Ishikawa (cell line): ENCODE measurements around the gene SPPL2C.

Experiments used
- CEBPB ChIP-seq: IDR thresholded peaks from 2 replicates; pipeline ENCODE4 v1.6.1; 2012
- EP300 ChIP-seq: IDR thresholded peaks from 2 replicates; pipeline ENCODE4 v1.6.1; 2012; ENCODE audit warnings: borderline replicate concordance
- NFIC ChIP-seq: IDR thresholded peaks from 2 replicates; pipeline ENCODE4 v1.6.1; 2012
- RAD21 ChIP-seq: IDR thresholded peaks from 2 replicates; pipeline ENCODE4 v1.6.1; 2012; ENCODE audit warnings: low read depth
- TAF1 ChIP-seq: IDR thresholded peaks from 2 replicates; pipeline ENCODE4 v1.6.1; 2012; ENCODE audit warnings: low read depth, mild to moderate bottlenecking
- TF ChIP-seq, protein P1 (sequence below): IDR thresholded peaks from 2 replicates; pipeline ENCODE4 v1.6.1; 2012; ENCODE audit warnings: low read depth, mild to moderate bottlenecking
- TF ChIP-seq, protein P2 (sequence below): IDR thresholded peaks from 2 replicates; pipeline ENCODE4 v1.6.1; 2012

DNA sequence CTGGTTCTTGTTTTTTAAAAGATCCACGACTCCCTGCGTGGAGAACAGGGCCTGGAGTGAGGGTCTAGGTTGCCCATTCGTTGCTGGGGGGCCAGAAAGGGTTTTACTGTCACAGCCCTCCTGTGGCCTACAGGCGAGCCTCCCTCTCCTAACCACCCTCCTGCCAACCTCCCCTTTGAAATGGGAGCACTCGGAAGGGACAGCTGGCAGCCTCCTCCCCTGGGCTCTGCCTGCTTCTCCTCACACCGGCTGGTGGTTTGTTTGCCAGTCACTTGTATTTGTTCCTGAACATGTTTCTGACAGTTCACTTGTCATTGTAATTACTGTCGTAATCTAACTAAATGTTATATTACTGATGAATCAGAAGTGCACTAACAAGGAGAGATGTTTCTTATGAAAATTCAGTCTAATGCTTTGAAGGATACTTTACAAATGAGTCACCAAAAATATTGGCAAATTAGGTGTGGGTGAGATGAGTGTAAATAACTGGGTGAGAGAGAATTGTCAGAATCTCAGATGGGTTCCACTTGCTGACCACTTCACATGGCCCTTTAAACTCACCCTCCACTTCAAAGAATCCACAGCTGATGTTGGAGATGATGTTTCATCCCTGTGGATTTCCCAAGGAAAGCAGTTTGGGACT, 2.7 kb upstream of the SPPL2C start:
- no peak for TF ChIP-seq CEBPB
- TF ChIP-seq RAD21: no peak
- TF ChIP-seq TAF1: no peak
- TF ChIP-seq, protein P1, sequence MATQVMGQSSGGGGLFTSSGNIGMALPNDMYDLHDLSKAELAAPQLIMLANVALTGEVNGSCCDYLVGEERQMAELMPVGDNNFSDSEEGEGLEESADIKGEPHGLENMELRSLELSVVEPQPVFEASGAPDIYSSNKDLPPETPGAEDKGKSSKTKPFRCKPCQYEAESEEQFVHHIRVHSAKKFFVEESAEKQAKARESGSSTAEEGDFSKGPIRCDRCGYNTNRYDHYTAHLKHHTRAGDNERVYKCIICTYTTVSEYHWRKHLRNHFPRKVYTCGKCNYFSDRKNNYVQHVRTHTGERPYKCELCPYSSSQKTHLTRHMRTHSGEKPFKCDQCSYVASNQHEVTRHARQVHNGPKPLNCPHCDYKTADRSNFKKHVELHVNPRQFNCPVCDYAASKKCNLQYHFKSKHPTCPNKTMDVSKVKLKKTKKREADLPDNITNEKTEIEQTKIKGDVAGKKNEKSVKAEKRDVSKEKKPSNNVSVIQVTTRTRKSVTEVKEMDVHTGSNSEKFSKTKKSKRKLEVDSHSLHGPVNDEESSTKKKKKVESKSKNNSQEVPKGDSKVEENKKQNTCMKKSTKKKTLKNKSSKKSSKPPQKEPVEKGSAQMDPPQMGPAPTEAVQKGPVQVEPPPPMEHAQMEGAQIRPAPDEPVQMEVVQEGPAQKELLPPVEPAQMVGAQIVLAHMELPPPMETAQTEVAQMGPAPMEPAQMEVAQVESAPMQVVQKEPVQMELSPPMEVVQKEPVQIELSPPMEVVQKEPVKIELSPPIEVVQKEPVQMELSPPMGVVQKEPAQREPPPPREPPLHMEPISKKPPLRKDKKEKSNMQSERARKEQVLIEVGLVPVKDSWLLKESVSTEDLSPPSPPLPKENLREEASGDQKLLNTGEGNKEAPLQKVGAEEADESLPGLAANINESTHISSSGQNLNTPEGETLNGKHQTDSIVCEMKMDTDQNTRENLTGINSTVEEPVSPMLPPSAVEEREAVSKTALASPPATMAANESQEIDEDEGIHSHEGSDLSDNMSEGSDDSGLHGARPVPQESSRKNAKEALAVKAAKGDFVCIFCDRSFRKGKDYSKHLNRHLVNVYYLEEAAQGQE: no peak
- no peak for TF ChIP-seq EP300
- TF ChIP-seq NFIC: no peak
- TF ChIP-seq, protein P2, sequence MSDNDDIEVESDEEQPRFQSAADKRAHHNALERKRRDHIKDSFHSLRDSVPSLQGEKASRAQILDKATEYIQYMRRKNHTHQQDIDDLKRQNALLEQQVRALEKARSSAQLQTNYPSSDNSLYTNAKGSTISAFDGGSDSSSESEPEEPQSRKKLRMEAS: no peak
